ENCODE results near the gene NOL4L. TPM values are rescaled to one million over a fixed set of nuclear protein-coding genes. Genes with fewer than 3 reads are reported as not detected.
A peak's percentile ranks its signal among the peaks of the same experiment; 100 is the strongest.

Gene NOL4L
- polyA plus RNA-seq, 2 of the 4 experiments (the other 2 are of a cell fraction): 9.5 to 11.8 TPM

DNA sequence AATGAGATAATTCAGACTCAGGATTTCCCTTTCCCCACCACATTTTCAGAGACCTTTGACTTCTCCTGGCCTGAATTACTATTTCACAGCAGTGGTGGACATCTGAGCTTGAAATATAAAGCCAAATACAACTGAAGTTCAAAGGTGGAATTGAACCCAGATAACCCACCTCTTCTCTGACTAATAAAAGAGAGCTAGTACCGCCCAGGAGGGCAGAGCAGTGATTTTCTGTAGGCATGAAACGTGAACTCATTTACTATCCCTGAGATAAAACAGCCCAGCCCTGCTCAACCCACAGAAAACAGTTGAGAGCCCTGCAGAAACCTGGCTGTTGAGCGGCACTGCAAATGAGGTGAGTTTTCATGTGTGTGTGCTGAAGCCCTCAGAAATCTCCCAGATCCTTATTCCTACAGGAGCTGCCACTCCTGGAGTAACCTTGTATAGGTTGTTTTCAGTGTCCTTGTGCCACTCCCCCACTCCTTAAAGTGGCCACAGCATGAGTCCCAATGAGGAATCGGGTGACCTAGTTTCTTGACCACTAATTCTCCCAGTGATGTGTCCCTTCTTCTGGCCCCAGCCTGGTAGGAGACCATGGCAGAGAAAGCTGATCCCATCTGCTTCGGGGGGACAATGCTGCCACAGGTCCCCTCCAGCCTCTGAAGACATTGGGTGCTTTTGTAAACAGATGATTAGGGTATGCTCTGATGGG is 99.2 kb downstream of the NOL4L start:
- FAIRE-seq: no peak
- TF ChIP-seq CHD4 (IDR thresholded peaks at IDR 0.05; ENCODE audit: borderline replicate concordance): no peak
- TF ChIP-seq NPAS2 (CRISPR knock-in tag; IDR thresholded peaks at IDR 0.05; ENCODE audit: borderline replicate concordance): no peak
- no peak for TF ChIP-seq NFE2L2 (conservative IDR thresholded peaks at IDR 0.05; ENCODE audit: low read length)
- no peak for TF ChIP-seq CBX8 (IDR thresholded peaks at IDR 0.05)
- TF ChIP-seq MYC (IDR thresholded peaks at IDR 0.05; ENCODE audit: borderline replicate concordance, low read length): no peak
- TF ChIP-seq PHF8 (IDR thresholded peaks at IDR 0.05; ENCODE audit: borderline replicate concordance, low read depth): no peak
- TF ChIP-seq, protein P1, sequence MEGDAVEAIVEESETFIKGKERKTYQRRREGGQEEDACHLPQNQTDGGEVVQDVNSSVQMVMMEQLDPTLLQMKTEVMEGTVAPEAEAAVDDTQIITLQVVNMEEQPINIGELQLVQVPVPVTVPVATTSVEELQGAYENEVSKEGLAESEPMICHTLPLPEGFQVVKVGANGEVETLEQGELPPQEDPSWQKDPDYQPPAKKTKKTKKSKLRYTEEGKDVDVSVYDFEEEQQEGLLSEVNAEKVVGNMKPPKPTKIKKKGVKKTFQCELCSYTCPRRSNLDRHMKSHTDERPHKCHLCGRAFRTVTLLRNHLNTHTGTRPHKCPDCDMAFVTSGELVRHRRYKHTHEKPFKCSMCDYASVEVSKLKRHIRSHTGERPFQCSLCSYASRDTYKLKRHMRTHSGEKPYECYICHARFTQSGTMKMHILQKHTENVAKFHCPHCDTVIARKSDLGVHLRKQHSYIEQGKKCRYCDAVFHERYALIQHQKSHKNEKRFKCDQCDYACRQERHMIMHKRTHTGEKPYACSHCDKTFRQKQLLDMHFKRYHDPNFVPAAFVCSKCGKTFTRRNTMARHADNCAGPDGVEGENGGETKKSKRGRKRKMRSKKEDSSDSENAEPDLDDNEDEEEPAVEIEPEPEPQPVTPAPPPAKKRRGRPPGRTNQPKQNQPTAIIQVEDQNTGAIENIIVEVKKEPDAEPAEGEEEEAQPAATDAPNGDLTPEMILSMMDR (IDR thresholded peaks at IDR 0.05): no peak
- no peak for TF ChIP-seq FOSB (CRISPR knock-in tag; IDR thresholded peaks at IDR 0.05)
- TF ChIP-seq HOXA7 (CRISPR knock-in tag; IDR thresholded peaks at IDR 0.05): no peak
- no peak for TF ChIP-seq ZC3H11A (IDR thresholded peaks at IDR 0.05)
- TF ChIP-seq BHLHE40 (IDR thresholded peaks at IDR 0.05; ENCODE audit: low read depth, low read length): no peak
- TF ChIP-seq KDM5A (IDR thresholded peaks at IDR 0.05): no peak
- TF ChIP-seq, protein P2, sequence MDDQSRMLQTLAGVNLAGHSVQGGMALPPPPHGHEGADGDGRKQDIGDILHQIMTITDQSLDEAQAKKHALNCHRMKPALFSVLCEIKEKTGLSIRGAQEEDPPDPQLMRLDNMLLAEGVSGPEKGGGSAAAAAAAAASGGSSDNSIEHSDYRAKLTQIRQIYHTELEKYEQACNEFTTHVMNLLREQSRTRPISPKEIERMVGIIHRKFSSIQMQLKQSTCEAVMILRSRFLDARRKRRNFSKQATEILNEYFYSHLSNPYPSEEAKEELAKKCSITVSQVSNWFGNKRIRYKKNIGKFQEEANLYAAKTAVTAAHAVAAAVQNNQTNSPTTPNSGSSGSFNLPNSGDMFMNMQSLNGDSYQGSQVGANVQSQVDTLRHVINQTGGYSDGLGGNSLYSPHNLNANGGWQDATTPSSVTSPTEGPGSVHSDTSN (IDR thresholded peaks at IDR 0.05): no peak
- no peak for TF ChIP-seq JUN (IDR thresholded peaks at IDR 0.05)
- TF ChIP-seq POLR2AphosphoS2 (conservative IDR thresholded peaks at IDR 0.05; ENCODE audit: low read length): no peak
- no peak for TF ChIP-seq RFX5 (IDR thresholded peaks at IDR 0.05)
- 59% methylated on average over 5 of the region's 5 CpGs for WGBS (ENCODE audit: missing lambda C conversion rate)
- Histone ChIP-seq H3K4me2 (peak overlapping the region; percentile 91), H3K9me3 (peaks cover 9% of the 10 kb centered on the region; the same call in 2 of the 3 replicates), H3K27ac (peak overlapping the region in 1 of 2 experiments; percentile 0; a peak in 1 of 6 replicates), H3K4me3 (no peak overlapping the region), H3K4me1 (peaks cover 22% of the 10 kb centered on the region)
- ChIA-PET CTCF (interaction anchor here (1.0 to 2.0 kb wide), 16 partner anchors 10 to 149 kb away, joined by 3 to 14 read pairs (median 4); no protein-coding TSS in a partner anchor), POLR2A (interaction anchor here (1.0 kb wide), 2 partner anchors 10 to 22 kb away, joined by 3 to 4 read pairs; no protein-coding TSS in a partner anchor)
- no peak for DNase-seq (ENCODE audit: low read depth in 1 of 2, low spot score in 1 of 2)
- ATAC-seq: no peak

DNA sequence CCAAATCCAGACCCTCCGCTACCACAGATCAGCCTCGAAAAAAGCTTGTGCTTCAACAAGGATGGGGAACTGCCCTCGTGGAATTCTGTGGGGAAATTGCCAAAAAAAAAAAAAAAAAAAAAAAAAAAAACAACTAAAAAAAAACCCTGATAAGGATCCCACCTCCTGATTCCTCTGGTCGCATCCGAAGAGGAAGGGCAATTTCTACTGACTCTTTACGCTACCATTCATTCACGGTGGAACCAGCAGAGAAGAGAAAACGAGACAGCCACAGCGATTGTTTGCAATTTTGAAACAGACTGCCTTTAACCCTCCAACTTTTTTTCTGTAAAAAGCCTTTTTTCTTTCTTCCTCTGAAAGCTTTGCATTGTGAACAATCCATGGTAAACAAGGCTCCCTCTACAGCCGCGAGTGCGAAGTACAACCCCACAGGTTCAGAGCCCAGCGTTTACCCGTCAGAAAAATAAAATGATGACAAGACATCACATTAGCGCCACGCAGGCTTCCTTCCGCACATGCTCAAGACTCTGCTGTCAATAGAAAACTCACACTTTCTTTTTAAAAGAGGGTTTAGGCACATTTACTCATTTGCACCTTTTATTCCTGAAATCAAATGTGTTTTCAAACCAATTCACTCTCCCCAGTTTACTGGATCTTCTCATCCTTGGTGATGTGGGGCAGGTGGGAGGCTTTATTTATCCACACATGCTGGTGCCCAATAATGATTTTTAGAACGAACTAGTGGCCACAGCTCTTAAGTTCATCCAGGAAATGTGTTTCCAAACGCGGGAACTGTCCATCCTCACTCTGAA is 100.0 kb downstream of the NOL4L start:
- 2% methylated on average over 20 of the region's 20 CpGs for WGBS (ENCODE audit: missing lambda C conversion rate)
- CTCF ChIA-PET: interaction anchor here (0.5 to 2.0 kb wide), 17 partner anchors 9 to 1894 kb away, joined by 3 to 14 read pairs (median 4); no protein-coding TSS in a partner anchor
- peaks cover 9% of the 10 kb centered on the region; the same call in 2 of the 3 replicates for H3K9me3 ChIP-seq
- peak overlapping the region; percentile 91 for H3K4me2 ChIP-seq
- peak overlapping the region; percentile 98 to 99 for H3K27ac ChIP-seq
- DNase-seq (ENCODE audit: low read depth in 1 of 2, low spot score in 1 of 2): peak; percentile 63 to 85
- peaks cover 24% of the 10 kb centered on the region for H3K4me1 ChIP-seq
- ATAC-seq: peak; percentile 59 to 74
- peak overlapping the region; percentile 77 for H3K4me3 ChIP-seq
- peak; percentile 46 for FAIRE-seq
- TF ChIP-seq CBX8 (IDR thresholded peaks at IDR 0.05) (no peak), MAFK (IDR thresholded peaks at IDR 0.05; ENCODE audit: partially characterized antibody) (peak; percentile 62), HDAC2 (IDR thresholded peaks at IDR 0.05) (no peak), JUN (IDR thresholded peaks at IDR 0.05) (no peak), NR3C1 (IDR thresholded peaks at IDR 0.05) (no peak), RAD21 (conservative IDR thresholded peaks at IDR 0.05 in 1 of 2, IDR thresholded peaks at IDR 0.05 in 1 of 2) (peak; percentile 61 to 69), SMC3 (IDR thresholded peaks at IDR 0.05) (peak; percentile 63; the same call in 2 of the 3 replicates), ZC3H11A (IDR thresholded peaks at IDR 0.05) (no peak)
- TF ChIP-seq, protein P3, sequence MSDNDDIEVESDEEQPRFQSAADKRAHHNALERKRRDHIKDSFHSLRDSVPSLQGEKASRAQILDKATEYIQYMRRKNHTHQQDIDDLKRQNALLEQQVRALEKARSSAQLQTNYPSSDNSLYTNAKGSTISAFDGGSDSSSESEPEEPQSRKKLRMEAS (IDR thresholded peaks at IDR 0.05): peak; percentile 32; the same call in 1 of the 2 replicates
- TF ChIP-seq, protein P4, sequence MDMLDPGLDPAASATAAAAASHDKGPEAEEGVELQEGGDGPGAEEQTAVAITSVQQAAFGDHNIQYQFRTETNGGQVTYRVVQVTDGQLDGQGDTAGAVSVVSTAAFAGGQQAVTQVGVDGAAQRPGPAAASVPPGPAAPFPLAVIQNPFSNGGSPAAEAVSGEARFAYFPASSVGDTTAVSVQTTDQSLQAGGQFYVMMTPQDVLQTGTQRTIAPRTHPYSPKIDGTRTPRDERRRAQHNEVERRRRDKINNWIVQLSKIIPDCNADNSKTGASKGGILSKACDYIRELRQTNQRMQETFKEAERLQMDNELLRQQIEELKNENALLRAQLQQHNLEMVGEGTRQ (IDR thresholded peaks at IDR 0.05): no peak
- TF ChIP-seq, protein P1 (IDR thresholded peaks at IDR 0.05): peak; percentile 64
- POLR2A ChIA-PET: interaction anchor here (1.0 kb wide), 2 partner anchors 9 to 23 kb away, joined by 3 to 4 read pairs; no protein-coding TSS in a partner anchor
